Bone marrow (tissue), 2 donors: ENCODE data around the gene HAX1.
"Not testable (repeated sequence)": the region's sequence is repeated elsewhere in the genome, so short reads cannot be mapped to it uniquely, and the experiment has no call there.

Experiments
- DNase-seq, 2 donors: peaks; one replicate each; lab custom pipeline; 2025; lab: John Stamatoyannopoulos, UW

The HAX1 gene

GRCh38 chr1:154272217-154272998 is at the start of gene HAX1:
Gene HAX1, plus strand, starts transcription at chr1:154272629. Its CDS starts 95 bp downstream, at chr1:154272724.
- DNase-seq: peak; percentile 78 to 99

- no peak for DNase-seq
Measured at GRCh38 chr1:154222918-154223317, 49.5 kb upstream of the HAX1 start.

DNA sequence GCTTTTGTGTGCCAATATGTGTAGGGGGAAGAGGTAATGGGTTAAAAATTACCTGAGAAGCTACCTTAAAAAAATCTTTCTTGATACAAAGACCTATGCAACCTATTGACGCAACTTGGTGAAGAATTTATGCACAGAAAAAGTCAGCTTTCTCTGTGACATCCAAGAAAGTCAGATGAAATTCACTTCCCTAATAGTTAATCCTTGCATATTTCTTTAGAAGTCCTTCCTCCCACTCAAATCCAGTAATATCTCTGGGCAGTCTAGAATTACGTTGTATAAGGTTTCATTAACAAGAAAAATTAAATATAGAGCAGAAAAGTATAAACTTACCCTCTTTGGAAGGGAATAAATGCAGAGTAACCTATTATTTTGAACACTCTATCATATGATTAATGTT is 48.8 kb upstream of the HAX1 start:
- DNase-seq: no peak

DNA sequence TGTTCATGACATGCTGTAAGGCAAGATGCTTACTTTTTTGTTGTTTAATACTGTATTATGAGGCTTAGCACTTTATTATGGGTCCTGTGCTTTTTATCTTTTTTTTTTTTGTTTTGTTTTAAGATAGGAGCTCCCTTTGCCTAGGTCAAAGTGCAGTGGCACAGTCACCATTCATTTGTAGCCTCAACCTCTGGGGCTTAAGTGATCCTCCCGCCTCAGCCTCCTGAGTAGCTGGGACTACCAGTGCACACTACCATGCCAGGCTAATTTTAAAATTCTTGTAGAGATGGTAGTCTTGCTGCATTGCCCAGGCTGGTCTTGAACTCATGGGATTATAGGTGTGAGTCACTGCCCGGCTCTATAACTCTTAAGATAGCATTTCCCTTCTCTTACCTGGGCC is 47.1 kb upstream of the HAX1 start:
- no peak for DNase-seq

DNA sequence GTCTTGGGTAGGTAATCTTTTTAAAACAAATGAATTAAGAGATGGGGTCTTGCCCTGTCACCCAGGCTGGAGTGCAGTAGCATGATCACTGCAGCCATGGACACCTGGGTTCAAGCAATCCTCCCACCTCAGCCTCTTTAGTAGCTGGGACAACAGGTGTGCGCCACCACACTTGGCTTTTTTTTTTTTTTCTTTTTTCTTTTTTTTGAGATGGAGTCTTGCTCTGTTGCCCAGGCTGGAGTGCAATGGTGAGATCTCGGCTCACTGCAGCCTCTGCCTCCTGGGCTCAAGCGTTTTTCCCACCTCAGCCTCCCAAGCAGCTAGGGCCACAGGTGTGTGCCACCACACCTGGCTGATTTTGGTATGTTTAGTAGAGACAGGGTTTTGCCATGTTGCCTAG is 41.3 kb upstream of the HAX1 start:
- DNase-seq: not testable (repeated sequence)

- not testable (repeated sequence) for DNase-seq
Measured at GRCh38 chr1:154233127-154233526, 39.3 kb upstream of the HAX1 start.

DNA sequence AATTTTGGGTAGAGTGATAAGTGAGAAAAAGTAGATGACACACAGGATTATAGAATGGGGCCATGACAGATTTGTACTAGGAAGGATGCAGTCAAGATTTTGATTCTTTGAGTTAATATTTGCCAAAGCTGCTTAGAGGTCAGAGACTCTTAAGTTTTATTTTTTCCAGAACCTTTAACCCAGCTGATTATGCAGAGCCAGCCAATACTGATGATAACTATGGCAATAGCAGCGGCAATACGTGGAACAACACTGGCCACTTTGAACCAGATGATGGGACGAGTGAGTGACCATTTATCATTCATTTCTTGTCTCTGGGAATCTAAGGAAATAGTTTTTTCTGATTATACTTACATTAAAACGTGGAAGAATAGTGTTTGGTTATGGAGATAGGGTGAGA is 35.6 kb upstream of the HAX1 start:
- no peak for DNase-seq

DNA sequence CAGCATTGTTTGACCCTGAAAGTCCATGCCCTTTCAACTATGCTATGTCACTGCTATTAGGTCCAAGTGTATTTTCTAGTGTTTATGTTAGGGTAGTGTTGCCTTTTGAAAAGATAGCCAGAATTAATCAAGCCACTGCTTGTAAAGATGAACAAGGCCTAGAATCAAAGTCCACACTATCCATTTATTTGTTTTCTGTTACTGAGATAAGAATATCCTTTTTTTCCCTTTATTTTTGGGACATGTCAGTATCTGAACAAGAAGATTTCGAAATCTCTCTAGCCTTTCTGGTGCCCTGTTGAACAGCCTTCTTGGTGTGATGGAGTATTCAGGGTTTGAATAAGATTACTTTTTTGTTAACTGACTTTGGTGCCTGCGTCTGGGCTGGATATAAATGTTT is 35.0 kb upstream of the HAX1 start:
- no peak for DNase-seq

GRCh38 chr1:154237880-154238506 is 34.4 kb upstream of the HAX1 start:
- no peak for DNase-seq

- no peak for DNase-seq
Measured at GRCh38 chr1:154239491-154239890, 32.9 kb upstream of the HAX1 start.

GRCh38 chr1:154240294-154240833 is 32.1 kb upstream of the HAX1 start:
- DNase-seq: no peak

GRCh38 chr1:154241703-154242351 is 30.6 kb upstream of the HAX1 start:
- DNase-seq: no peak

DNA sequence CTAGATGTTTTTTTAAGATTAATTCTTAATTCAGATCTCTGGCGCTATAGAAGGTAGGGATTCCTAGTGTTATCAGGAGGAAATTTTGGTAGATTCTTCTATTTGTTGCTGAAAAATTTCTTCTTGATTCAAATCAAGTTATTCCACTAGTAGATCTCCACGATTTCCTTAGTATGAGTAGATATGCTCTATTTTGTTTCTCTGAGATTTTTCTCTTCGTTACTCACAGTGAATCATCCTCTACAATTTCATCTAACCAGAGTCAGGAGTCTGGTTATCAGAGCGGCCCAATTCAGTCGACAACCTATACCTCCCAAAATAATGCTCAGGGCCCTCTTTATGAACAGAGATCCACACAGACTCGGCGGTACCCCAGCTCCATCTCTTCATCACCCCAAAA is 18.8 kb upstream of the HAX1 start:
- DNase-seq: no peak

DNA sequence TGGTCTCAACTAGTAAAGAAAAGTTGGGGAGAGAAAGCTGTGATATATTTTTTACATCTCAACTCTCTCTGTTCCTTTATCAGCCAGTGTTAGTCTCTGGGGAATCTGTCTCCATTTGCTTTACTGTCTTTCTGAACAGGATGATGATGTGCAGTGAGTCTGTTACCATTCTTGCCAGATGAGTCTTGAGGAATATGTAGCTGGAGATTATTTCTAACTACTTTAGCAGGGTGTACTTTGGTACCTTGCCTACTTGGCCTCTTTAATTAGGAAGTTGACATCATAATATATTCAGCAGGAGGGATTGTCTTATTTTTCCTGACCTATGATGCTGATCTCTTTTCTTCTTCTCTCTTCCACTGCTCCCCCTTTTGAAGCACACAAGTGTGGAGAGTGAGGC is 15.7 kb upstream of the HAX1 start:
- no peak for DNase-seq

DNA sequence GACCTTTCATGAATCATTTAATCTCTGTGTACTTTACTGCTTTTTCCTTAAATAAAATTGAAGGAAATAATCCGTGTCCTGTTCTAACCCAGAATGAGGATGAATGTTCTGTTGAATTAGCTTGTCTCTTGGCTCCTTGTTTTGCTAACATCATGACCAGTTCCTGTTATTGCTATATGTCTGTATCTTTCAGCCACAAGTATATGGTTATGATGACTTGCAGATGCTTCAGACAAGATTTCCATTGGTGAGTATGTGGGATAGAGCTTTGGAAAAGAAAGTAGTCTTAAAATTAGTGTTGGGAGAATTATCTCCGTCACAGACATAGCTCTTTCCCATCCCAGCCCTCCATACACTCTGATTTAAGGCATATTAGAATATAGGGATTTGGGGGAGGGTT is 13.6 kb upstream of the HAX1 start:
- no peak for DNase-seq

- DNase-seq: no peak
Measured at GRCh38 chr1:154260127-154260526, 12.3 kb upstream of the HAX1 start.

DNA sequence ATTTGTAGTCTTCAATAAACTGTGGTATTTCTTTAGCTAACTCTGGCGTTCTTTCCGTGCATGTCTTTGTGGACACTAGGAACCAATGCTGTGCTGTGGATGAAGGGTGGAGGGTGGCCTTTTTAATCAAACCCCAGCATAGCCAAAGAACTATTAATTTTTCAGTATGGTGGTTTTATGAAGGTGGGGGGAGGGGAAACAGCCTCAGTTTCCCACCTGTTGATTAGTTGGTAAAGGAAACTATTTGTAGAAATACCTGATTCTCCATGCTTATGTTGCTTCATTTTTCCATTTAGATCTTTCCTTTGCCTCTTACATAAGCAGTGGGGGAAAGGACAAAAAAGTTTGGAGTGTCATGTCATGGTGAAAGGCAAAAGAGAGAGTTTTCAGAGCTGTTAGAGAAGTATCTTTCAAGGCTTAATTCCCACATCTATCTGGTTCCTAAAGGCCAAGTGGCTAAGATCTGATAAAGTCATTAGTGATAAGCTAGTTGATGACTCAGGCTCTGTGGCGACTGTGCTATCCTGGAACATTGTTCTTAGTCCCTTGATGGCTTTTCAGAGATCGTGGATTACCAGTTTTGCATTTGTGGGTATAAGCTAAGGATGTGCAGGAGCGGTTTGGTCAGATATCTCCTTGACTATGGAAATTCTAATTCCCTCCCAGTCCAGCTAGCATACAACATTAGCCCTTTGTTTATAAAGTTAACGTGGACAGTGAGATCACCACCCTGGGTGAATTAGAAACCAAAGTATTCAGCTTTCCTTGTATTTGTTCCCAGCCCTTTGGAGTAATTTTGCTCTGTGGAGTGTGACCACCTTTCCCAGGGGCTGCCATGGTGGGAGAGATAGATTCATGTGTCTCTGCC is 8.7 kb upstream of the HAX1 start:
- DNase-seq: no peak

DNA sequence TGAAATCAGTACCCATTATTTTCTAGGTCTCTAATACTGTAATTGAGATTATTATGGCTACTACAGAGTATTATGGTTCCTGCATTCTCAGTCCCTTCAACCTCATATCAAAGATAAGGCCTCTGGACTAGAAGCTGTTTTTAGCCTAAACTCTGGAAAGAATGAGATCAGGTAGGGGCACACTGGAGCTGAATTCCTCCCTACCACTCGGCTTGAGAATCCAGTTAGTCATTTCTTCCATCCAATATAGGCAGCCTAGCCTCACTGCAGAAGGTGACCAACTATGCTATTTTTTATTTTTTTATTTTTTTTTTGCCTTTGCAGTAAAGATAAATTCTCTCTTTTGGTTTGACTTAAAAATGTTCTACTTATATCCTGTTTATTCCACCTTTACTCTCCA is 8.0 kb upstream of the HAX1 start:
- DNase-seq: no peak

DNA sequence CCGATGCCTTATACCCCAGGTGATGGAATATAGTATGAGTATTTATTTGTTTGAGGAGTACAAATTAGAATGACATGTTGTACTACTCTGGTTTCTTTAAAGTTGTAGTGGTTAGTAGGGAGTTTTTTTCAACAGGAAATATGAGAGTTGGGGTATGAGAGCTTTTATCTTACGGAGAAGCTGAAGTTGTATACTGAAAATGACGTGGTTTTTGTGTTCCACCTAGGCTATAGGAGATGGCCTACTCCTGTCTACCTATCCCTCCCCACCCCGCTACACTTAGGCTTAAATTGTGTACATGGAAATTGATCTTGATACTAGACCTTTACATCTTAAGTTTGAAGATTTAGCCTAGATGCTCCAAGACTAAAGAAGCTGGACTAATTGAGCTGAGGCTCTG is 6.8 kb upstream of the HAX1 start:
- no peak for DNase-seq

DNA sequence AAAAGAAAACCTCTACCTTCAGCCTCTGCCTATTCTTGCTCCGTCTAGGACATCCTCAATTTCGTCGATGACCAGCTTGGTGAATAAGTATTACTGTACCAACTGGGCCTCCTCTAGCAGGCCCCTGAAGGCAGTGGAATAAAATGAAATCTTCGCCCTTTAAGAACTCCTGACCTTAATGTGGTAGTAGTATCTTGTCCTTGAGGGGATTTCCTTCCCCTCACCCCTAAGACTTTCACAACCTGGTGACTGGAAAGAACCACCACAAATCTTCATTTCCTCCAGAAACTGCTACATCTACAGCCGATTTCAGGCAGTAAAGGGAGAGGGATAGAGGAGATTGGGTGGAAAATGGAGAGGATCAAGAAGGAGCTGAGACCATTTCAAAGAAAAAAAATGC is 1.6 kb upstream of the HAX1 start:
- no peak for DNase-seq

- no peak for DNase-seq
Measured at GRCh38 chr1:154272999-154273563, 652 bp downstream of the HAX1 start.

DNA sequence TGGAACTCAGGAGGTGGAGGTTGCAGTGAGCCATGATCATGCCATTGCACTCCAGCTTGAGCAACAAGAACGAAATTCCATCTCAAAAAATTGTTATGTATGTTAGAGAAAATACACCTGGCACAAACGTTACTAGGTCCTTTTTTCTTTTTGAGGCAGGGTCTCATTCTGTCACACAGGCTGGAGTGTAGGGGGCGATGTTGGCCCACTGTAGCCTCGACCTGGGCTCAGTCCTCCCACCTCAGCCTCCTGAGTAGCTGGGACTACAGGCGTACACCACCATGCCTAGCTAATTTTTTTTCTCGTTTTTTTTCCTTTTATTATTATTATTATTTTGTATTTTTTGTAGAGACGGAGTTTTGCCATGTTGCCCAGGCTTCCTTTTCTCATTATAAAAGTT is 4.4 kb downstream of the HAX1 start:
- DNase-seq: no peak
